T-cell (primary cell): Measurements from ENCODE around the gene FAM184B. TPM values are rescaled to one million over a fixed set of nuclear protein-coding genes. Genes with fewer than 3 reads are reported as not detected.

Experiments
- ATAC-seq, 4 experiments: fragments of 200-7000 bp in 3 of 4; fragments of 150-1000 bp in 1 of 4; cut with Tn5 transposase; replicated peaks in 1 of 4; 1 replicate in 3 of 4; 2 replicates in 1 of 4; pipeline ENCODE4 v1.10.0; 2021; ENCODE audit warnings: moderate library complexity in 3 of 4, mild to moderate bottlenecking in 2 of 4, moderate number of reproducible peaks in 1 of 4
- CTCF ChIA-PET, 2 donors: fragments of 300-600 bp; sonication (Branson Sonifier 250); formaldehyde crosslinking; loops; one replicate each; lab custom pipeline; 2022; ENCODE audit warnings: antibody characterized with exemption in 2 of 2; lab: Charles Lee
- POLR2A ChIA-PET, 2 donors: fragments of 300-600 bp; sonication (Branson Sonifier 250); formaldehyde crosslinking; loops; one replicate each; lab custom pipeline; 2022; ENCODE audit warnings: antibody characterized with exemption in 2 of 2; lab: Charles Lee
- DNase-seq, 35 experiments: peaks; one replicate each; pipeline versions ENCODE4 v3.0.0 to v3.0.0-alpha.2; 2013 to 2023
- H3K27ac ChIP-seq: one replicate; pipeline ENCODE4 v1.5.1; 2013; ENCODE audit warnings: low read length
- H3K27me3 ChIP-seq, 2 experiments: replicated peaks in 1 of 2; 1 replicate in 1 of 2; 2 replicates in 1 of 2; pipeline versions ENCODE4 v1.6.1 to v1.7.0; 2013; ENCODE audit warnings: low read length in 1 of 2, mixed read lengths in 1 of 2; ENCODE audit not compliant: control insufficient read depth in 2 of 2, insufficient read depth in 2 of 2; ENCODE audit errors: extremely low read depth in 1 of 2
- H3K36me3 ChIP-seq, 2 donors: 1 replicate in 1 of 2; 2 replicates in 1 of 2; pipeline versions ENCODE4 v1.6.1 to v1.7.0; 2013; ENCODE audit warnings: low read length in 1 of 2; ENCODE audit not compliant: control insufficient read depth in 2 of 2, insufficient read depth in 1 of 2; ENCODE audit errors: extremely low read depth in 1 of 2
- H3K4me1 ChIP-seq, 2 experiments: 1 replicate in 1 of 2; 2 replicates in 1 of 2; pipeline versions ENCODE4 v1.6.1 to v1.7.0; 2013; ENCODE audit warnings: low read length in 2 of 2, mixed read lengths in 1 of 2; ENCODE audit not compliant: insufficient read depth in 2 of 2, control insufficient read depth in 1 of 2; ENCODE audit errors: extremely low read depth in 1 of 2
- H3K4me3 ChIP-seq, 2 donors: 1 replicate in 1 of 2; 2 replicates in 1 of 2; pipeline versions ENCODE4 v1.5.1 to v1.7.0; 2013; ENCODE audit warnings: mild to moderate bottlenecking in 2 of 2, low read length in 1 of 2, moderate library complexity in 1 of 2; ENCODE audit not compliant: control insufficient read depth in 1 of 2; ENCODE audit errors: extremely low read depth in 1 of 2
- H3K9me3 ChIP-seq: 2 replicates; pipeline ENCODE4 v1.7.0; 2013
- H3K27ac Mint-ChIP-seq, 2 donors: one replicate each; pipeline ENCODE4 v1.8.0; 2020 to 2021; ENCODE audit warnings: mild to moderate bottlenecking in 2 of 2, mixed read lengths in 2 of 2
- H3K27me3 Mint-ChIP-seq, 2 donors: one replicate each; pipeline ENCODE4 v1.8.0; 2021 to 2022; ENCODE audit warnings: mixed read lengths in 2 of 2
- H3K36me3 Mint-ChIP-seq: one replicate; pipeline ENCODE4 v1.8.0; 2021; ENCODE audit warnings: mixed read lengths
- H3K4me1 Mint-ChIP-seq, 3 donors: one replicate each; pipeline ENCODE4 v1.8.0; 2020 to 2022; ENCODE audit warnings: mixed read lengths in 3 of 3, mild to moderate bottlenecking in 1 of 3
- H3K4me3 Mint-ChIP-seq, 3 donors: one replicate each; pipeline ENCODE4 v1.8.0; 2020 to 2022; ENCODE audit warnings: mild to moderate bottlenecking in 3 of 3, mixed read lengths in 3 of 3, moderate library complexity in 3 of 3
- H3K9me3 Mint-ChIP-seq, 3 donors: one replicate each; pipeline ENCODE4 v1.8.0; 2020 to 2022; ENCODE audit warnings: mixed read lengths in 3 of 3
- WGBS: methylation state at CpG from one replicate; pipeline ENCODE4 v1.1.5; 2013; ENCODE audit warnings: missing lambda C conversion rate; ENCODE audit not compliant: insufficient coverage; 5-methylcytosine and 5-hydroxymethylcytosine counted together
- total RNA-seq, 35 experiments: library from RNA in 6 of 35; stranded (reverse) in 6 of 35; fragments of 120-200 nt in 1 of 35; gene quantifications; one replicate each; pipeline versions ENCODE4 v1.2.1 to v1.2.4 and lab custom pipeline; 2013 to 2026

The FAM184B gene
- total RNA-seq, 5 donors from 2014 or later (not counting 1 experiment from before 2014, with no cell fraction given): 0.03 to 0.09 (median 0.06) TPM; not detected in 2

- Mint-ChIP-seq H3K27me3 (no peaks in the 10 kb centered on the region), H3K36me3 (peaks cover 16% of the 10 kb centered on the region), H3K27ac (peak overlapping the region; percentile 99 to 100), H3K4me1 (peaks cover 45 to 47% (median 45%) of the 10 kb centered on the region in 3 donors), H3K9me3 (no peaks in the 10 kb centered on the region), H3K4me3 (peak overlapping the region; percentile 95 to 100 (median 99))
- ChIA-PET CTCF (interaction anchor here (0.6 to 3.7 kb wide), 14 partner anchors 9 to 409 kb away, joined by 3 to 18 read pairs (median 4); partner anchors contain the start of gene LAP3 (in 1 of the 2)), POLR2A (interaction anchor here (0.6 to 1.8 kb wide), 8 partner anchors 13 to 196 kb away, joined by 3 to 9 read pairs (median 4); partner anchors contain the start of gene LAP3 (in 1 of the 2))
- WGBS: 0% methylated on average over 6 of the region's 23 CpGs
- Histone ChIP-seq H3K9me3 (no peaks in the 10 kb centered on the region), H3K36me3 (peaks cover 0 to 17% of the 10 kb centered on the region in 2 donors), H3K4me3 (peak overlapping the region; percentile 94 to 100), H3K27ac (peak overlapping the region; percentile 82), H3K27me3 (no peaks in the 10 kb centered on the region), H3K4me1 (peaks cover 27 to 52% of the 10 kb centered on the region in 2 experiments)
- DNase-seq (peak in 14 of 35 experiments; percentile 2 to 50 (median 8)), ATAC-seq (peak; percentile 55 to 67 (median 58))
Measured at GRCh38 chr4:17613761-17614415, 167.5 kb downstream of the FAM184B start.

GRCh38 chr4:17605236-17605635 lies 176.2 kb downstream of the FAM184B start:
- Histone ChIP-seq H3K27me3 (no peaks in the 10 kb centered on the region), H3K4me3 (no peak overlapping the region), H3K36me3 (peaks cover 0 to 48% of the 10 kb centered on the region in 2 donors), H3K27ac (no peak overlapping the region), H3K4me1 (no peaks in the 10 kb centered on the region), H3K9me3 (no peaks in the 10 kb centered on the region)
- CTCF ChIA-PET: interaction anchor here in 1 of 2 donors (1.5 kb wide), 1 partner anchor 9 kb away, joined by 3 read pairs; the partner anchor contains the start of gene MED28
- DNase-seq (no peak), ATAC-seq (no peak)
- no peak overlapping the region for H3K27ac Mint-ChIP-seq
- POLR2A ChIA-PET: interaction anchor here in 1 of 2 donors (1.6 kb wide), 1 partner anchor 22 kb away, joined by 3 read pairs; no protein-coding TSS in a partner anchor
- no peak overlapping the region for H3K4me3 Mint-ChIP-seq
- H3K36me3 Mint-ChIP-seq: peaks cover 42% of the 10 kb centered on the region
- H3K9me3 Mint-ChIP-seq: no peaks in the 10 kb centered on the region
- WGBS: 100% methylated on average over 2 of the region's 3 CpGs
- no peaks in the 10 kb centered on the region for H3K4me1 Mint-ChIP-seq
- H3K27me3 Mint-ChIP-seq: no peaks in the 10 kb centered on the region

- Mint-ChIP-seq H3K4me3 (no peak overlapping the region), H3K36me3 (peaks cover 42% of the 10 kb centered on the region), H3K9me3 (no peaks in the 10 kb centered on the region), H3K27me3 (no peaks in the 10 kb centered on the region), H3K27ac (no peak overlapping the region), H3K4me1 (peaks cover 0 to 5% (median 0%) of the 10 kb centered on the region in 3 donors)
- Histone ChIP-seq H3K9me3 (no peaks in the 10 kb centered on the region), H3K4me1 (no peaks in the 10 kb centered on the region), H3K27me3 (no peaks in the 10 kb centered on the region), H3K27ac (no peak overlapping the region), H3K4me3 (no peak overlapping the region), H3K36me3 (peaks cover 4 to 65% of the 10 kb centered on the region in 2 donors)
- no CpG with 5 or more reads among the region's 1 CpG for WGBS
- no peak for ATAC-seq
- ChIA-PET POLR2A (no interaction called here), CTCF (interaction anchor here in 1 of 2 donors (0.5 kb wide), 1 partner anchor 10 kb away, joined by 3 read pairs; no protein-coding TSS in a partner anchor)
- no peak for DNase-seq
Measured at GRCh38 chr4:17599826-17600225, 181.6 kb downstream of the FAM184B start.

- no peak overlapping the region for H3K4me3 Mint-ChIP-seq
- Histone ChIP-seq H3K4me3 (no peak overlapping the region), H3K27me3 (no peaks in the 10 kb centered on the region), H3K9me3 (no peaks in the 10 kb centered on the region), H3K36me3 (peaks cover 4 to 67% of the 10 kb centered on the region in 2 donors), H3K27ac (no peak overlapping the region), H3K4me1 (no peaks in the 10 kb centered on the region)
- H3K27me3 Mint-ChIP-seq: no peaks in the 10 kb centered on the region
- H3K36me3 Mint-ChIP-seq: peaks cover 45% of the 10 kb centered on the region
- no CpG with 5 or more reads among the region's 7 CpGs for WGBS
- no peak overlapping the region for H3K27ac Mint-ChIP-seq
- ChIA-PET CTCF (interaction anchor here in 1 of 2 donors (1.0 kb wide), 1 partner anchor 9 kb away, joined by 3 read pairs; no protein-coding TSS in a partner anchor), POLR2A (no interaction called here)
- peaks cover 0 to 5% (median 0%) of the 10 kb centered on the region in 3 donors for H3K4me1 Mint-ChIP-seq
- H3K9me3 Mint-ChIP-seq: no peaks in the 10 kb centered on the region
- ATAC-seq (no peak), DNase-seq (no peak)
Measured at GRCh38 chr4:17597517-17597916, 183.9 kb downstream of the FAM184B start.

GRCh38 chr4:17595471-17596005 lies 185.9 kb downstream of the FAM184B start:
- H3K4me1 ChIP-seq: no peaks in the 10 kb centered on the region
- CTCF ChIA-PET: interaction anchor here (0.5 to 0.6 kb wide), 2 partner anchors 9 to 719 kb away, joined by 3 read pairs; no protein-coding TSS in a partner anchor
- no peaks in the 10 kb centered on the region for H3K9me3 ChIP-seq
- 76% methylated on average over 3 of the region's 6 CpGs for WGBS
- Mint-ChIP-seq H3K36me3 (peaks cover 49% of the 10 kb centered on the region), H3K4me3 (no peak overlapping the region), H3K27me3 (no peaks in the 10 kb centered on the region), H3K27ac (no peak overlapping the region), H3K9me3 (no peaks in the 10 kb centered on the region), H3K4me1 (peaks cover 0 to 14% (median 4%) of the 10 kb centered on the region in 3 donors)
- DNase-seq: no peak
- ATAC-seq: no peak
- H3K27me3 ChIP-seq: no peaks in the 10 kb centered on the region
- H3K4me3 ChIP-seq: no peak overlapping the region
- POLR2A ChIA-PET: interaction anchor here in 1 of 2 donors (0.5 kb wide), 1 partner anchor 87 kb away, joined by 4 read pairs; no protein-coding TSS in a partner anchor
- peaks cover 8 to 64% of the 10 kb centered on the region in 2 donors for H3K36me3 ChIP-seq
- no peak overlapping the region for H3K27ac ChIP-seq

- no peak overlapping the region for H3K27ac Mint-ChIP-seq
- ATAC-seq (no peak), DNase-seq (no peak)
- no peaks in the 10 kb centered on the region for H3K9me3 Mint-ChIP-seq
- Histone ChIP-seq H3K27me3 (no peaks in the 10 kb centered on the region), H3K27ac (no peak overlapping the region), H3K9me3 (no peaks in the 10 kb centered on the region), H3K36me3 (peaks cover 14 to 65% of the 10 kb centered on the region in 2 donors), H3K4me3 (no peak overlapping the region), H3K4me1 (no peaks in the 10 kb centered on the region)
- WGBS: no CpG with 5 or more reads among the region's 3 CpGs
- H3K4me1 Mint-ChIP-seq: peaks cover 0 to 11% (median 8%) of the 10 kb centered on the region in 3 donors
- ChIA-PET CTCF (interaction anchor here in 1 of 2 donors (0.7 to 1.0 kb wide), 2 partner anchors 8 to 263 kb away, joined by 3 to 4 read pairs; no protein-coding TSS in a partner anchor), POLR2A (no interaction called here)
- H3K27me3 Mint-ChIP-seq: no peaks in the 10 kb centered on the region
- no peak overlapping the region for H3K4me3 Mint-ChIP-seq
- peaks cover 55% of the 10 kb centered on the region for H3K36me3 Mint-ChIP-seq
Measured at GRCh38 chr4:17589355-17589754, 192.1 kb downstream of the FAM184B start.
